HG03378 (cell line): Measurements from ENCODE around the gene OTUD3.
"Not testable (repeated sequence)": the region's sequence is repeated elsewhere in the genome, so short reads cannot be mapped to it uniquely, and the experiment has no call there.

Experiments
- ATAC-seq: cut with Tn5 transposase; IDR thresholded peaks from one replicate; pipeline ENCODE4 v1.9.1; 2021; ENCODE audit warnings: mild to moderate bottlenecking, moderate library complexity; ENCODE audit not compliant: unreplicated experiment

OTUD3 gene

DNA sequence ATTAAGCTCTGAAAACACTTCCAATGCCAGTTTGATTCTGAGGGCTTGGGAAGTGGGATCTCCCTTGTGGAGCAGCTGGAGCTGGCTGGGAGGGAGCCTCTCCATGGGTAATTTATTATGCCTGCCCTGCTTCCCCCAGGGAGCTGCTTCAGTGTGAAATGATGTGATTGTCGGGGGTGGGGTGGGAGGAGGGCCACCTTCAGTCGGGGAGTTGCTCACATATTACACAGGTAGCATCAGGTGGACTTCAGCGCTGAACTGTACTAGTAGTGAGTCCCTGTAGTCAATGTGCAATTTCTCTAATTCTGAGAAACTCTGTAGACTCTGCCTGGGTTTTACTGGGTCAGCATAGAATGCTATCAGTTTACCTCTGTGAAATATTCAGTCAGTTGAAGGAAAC is 28.5 kb downstream of the OTUD3 start:
- ATAC-seq, result no peak

DNA sequence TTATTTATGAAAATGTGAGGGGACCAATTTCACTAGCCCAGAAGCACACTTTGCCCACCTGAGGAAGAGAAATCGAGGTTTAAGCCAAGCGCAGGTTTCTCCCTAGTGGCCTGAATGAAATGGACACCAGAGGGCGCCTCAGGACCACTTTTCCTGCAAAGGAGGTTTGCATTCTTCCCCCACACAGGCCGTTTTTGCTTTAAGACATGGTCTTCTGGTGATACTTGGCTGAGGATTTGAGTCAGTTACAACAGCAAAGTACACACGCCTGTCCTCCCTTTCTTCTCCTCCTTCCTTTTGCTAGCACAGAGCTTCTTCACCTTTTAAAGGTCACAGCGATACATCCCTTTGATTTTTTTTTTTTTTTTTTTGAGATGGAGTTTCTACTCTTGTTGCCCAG is 35.9 kb downstream of the OTUD3 start:
- no peak for ATAC-seq

DNA sequence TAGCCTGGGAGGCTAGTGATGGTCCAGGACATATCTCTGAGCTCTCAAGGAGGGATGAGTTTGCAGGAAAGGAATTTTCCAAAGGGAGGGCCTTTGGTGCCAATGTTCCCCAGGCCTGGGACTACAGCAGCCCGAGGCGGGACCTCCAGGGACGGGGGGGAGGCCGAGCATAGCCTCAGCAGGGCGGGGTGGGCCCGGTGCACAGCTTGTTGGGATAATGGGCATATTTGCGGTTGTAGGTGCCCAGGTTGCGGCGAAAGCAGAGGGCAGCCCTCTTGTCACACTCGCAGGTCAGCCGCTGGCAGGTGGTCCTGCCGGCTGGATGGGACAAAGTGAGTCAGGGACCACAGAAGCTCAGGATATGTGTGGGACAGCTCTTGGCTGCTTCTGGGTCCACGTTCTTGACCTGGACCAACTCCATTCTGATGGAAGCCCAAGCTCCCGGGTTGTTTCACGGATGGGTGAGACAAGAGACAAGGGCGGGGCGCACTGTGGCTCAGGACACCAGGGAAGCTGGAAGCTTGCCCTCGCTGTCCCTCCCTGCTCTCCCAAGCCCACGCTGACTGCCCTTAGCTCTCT is 38.0 kb downstream of the OTUD3 start:
- no peak for ATAC-seq

DNA sequence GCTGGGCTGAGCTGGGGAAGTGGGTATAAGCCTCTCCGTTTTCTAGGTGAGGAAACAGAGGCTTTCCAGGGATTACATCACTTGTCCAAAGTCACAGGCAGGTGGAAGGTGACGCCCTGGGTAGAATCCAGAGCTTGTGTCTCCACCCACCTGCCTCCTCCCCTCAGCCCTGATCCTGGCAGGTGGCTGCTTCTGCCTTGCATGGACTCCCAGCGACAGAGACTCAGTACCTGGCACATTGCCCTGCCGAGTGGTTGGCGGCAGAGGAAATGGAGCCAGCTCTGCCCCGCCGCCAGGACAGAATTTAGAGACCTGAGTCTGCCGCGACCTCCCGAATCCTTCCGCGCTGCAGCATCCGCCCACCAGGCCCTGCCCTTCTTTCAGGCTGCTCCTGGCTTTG is 39.1 kb downstream of the OTUD3 start:
- no peak for ATAC-seq

DNA sequence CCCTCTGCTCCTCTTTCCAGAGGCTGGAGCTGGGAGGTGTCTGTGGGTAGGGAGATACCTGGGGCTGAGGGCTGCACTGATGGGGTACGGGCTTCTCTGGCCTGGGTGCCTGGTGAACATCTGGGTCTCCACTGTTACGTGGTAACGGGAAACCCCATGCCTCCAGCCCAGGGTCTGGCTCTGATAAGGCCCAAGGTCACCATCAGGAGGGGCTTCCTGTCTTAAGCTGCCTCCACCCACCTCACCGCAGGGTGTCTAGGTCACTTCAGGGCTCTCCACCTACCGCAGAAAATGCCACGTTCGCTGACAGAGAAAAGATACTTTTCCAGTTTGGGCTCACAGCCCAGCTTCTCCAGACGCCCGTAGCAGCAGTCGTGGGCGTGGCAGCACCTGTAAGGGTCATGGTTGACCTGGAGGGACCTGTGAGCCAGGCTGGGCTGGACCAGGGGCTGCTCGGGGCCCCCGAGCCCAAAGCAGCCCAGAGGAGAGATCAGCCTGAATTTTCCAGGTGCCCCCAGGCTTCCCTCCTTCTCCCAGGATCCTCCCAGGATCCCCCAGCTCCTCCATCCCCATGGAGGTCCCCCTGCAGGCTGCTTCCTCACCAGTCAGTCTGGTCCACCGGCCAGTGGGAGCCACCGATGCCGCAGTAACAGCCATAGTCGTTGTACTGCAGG is 40.0 kb downstream of the OTUD3 start:
- ATAC-seq, result no peak

DNA sequence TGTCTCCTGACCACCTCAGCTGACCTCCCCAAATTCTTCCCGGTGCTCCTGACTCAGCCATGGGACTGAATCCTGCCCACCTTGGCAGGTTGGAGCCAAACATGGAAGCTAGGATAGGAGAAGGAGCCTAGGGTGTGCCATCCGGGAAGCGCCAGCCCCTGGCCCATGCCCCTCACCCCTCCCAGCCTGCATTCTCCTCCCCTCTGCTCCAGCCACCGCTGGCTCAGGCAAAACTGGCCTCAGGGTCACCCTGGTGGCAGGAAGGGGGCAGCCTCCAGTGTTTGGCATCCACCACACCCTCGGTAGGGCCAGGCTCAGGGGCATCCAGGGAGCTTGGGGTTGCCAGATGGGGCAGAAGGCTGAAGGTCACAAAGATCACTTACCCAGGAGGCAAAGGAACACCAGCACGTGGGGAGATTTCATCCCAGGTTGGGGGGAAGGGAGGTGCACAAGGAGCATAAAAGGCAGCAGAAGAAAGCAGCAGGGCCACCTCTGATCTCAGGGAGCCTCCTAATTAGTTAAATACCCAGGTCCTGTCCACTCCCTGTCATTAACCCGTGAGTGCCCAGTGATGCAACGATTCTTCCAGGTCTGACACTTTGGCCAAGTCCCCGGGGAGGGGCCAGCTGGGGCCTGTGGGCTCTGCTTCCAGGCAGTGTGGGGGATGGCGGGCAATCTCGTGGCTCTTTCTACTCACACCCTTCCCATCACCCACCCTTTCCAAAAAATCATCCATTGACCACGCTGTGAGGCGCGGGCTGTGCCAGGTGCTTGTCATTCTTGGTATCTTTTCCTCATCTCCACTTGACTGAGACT is 41.1 kb downstream of the OTUD3 start, which contains the start of gene PLA2G2E:
PLA2G2E (minus strand) TSS at position 481 of the 816 bp plus-strand sequence; CDS start at position 423, 58 bp downstream.
- ATAC-seq, result no peak

DNA sequence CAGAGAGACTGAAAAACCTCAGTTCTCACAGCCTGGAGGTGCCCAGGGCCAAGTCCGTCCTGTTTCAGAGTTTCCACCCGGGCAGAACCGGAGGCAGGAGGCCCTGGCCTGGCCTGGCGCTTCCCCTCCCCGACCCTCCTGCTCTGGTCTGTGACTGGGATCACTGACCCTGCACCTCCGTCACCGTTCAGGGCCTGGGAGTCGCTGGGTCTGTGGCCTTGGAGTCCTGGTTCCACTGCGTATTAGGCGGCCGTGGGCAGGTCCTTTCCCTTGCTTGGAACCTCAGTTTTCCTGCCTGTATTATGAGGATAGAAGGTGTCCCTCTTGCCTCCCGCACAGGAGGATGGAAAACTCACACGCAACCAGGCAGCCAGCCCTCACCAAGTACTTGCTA is 41.8 kb downstream of the OTUD3 start:
- ATAC-seq, result no peak

DNA sequence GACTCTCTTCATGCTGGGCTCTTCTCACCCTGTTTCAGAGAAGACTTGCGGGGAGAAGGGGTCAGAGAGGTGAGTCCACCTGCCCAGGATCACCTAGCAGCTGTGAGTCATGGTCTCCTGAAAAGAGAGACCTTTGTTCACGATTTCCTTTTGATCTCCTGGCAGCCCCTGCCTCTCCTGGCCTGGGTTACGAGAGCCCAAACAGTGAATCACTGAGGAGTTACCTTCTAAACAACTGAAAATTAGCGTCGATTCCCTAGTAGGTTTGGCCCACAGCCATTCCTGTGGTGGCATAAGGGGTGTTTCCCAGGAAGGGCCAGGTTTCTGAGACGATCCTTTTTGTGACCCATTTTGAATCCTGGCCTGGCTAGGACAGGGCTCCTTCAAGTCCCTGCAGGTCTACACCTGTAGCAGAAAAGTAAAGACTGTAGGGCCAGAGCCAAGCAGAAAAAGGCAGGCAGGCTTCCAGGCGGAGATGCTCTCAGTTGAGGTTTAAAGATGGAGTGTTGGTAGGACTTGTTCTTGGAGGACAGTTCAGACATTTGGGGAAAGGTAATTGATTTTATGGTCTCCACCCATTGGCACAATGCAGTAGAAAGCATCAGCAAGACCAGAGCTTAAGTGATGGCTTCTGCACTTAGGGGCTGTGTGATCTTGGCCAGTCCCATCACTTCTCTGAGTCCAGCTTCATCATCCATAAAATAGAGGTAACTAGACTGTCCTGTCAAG is 43.3 kb downstream of the OTUD3 start:
- no peak for ATAC-seq

DNA sequence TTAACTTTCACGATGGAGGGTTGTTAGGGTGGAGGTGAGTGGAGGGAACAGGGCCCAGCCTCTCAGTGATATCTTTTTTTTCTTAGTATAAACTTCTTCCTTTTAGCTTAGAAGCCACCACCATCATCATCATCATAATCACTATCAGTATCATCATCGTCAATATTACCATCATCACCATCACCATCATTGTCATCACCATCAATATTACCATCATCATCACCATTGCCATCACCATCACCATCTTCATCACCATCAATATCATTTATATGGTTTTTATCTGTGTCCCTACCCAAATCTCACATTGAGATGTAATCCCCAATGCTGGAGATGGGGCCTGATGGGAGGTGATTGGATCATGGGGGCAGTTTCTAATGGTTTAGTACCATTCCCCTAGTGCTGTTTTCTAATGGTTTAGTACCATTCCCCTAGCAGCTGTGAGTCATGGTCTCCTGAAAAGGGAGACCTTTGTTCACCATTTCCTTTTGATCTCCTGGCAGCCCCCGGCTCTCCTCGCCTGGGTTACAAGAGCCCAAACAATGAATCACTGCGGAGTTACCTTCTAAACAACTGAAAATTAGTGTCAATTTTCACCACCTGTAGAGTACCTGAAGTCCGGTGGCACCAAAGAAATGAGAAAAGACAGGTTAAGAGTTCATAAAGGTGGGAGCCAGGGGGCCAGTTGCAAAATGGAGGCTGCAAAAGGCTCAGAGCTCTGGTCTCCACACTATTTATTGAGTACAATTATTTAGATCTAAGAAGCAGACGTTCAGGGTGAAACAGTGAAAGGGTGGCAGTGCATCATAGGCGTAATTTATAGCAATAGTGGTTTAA is 44.3 kb downstream of the OTUD3 start:
- ATAC-seq, result no peak

DNA sequence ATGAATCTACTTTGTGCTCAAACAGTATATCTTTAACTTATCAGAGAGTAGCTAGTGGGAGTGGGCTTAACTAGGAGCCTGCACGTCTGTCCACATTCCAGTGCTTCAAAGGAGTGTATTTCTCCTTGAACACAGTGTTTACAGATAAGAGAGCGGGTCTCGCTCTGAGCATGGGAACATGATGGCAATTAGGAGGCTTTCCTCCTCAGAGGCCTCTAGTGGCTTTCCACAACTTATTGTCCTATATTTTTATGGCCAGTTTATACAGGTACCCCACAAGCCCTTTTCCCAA is 44.9 kb downstream of the OTUD3 start:
- not testable (repeated sequence) for ATAC-seq

DNA sequence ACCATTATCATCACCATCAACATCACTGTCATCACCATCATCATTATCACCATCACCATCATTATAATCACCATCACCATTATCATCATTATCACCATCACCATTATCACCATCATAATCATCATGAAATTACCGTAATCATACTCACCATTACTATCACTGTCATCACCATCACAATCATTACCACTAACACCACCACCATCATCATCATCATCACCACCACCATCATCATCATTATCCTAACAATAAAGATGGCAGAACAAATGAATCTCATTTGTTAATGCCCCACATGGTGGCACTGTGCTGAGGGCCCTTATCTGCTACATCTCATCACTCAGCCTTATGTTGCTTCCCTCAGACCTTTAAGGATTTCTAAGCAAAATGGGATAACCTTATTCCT is 50.7 kb downstream of the OTUD3 start:
- ATAC-seq, result no peak

DNA sequence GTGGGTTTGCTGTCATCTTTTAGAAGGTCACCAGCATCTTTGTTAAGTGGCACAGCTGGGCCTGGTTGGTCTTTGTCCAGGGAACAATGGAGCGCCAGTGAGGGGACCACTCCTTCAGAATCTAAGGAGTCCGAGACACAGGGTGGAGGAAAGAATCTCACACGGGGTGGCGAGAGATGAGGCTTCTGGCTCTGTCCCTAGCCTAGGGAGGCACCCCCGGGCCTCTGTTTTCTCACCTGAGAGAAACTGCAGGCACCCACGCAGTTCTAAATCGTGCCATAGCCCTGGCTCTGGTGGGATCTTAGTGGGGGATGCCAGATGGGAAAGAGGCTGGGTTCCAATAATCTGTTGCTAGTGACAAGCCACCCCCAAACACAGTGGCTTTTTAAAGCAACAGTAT is 52.1 kb downstream of the OTUD3 start:
- no peak for ATAC-seq

DNA sequence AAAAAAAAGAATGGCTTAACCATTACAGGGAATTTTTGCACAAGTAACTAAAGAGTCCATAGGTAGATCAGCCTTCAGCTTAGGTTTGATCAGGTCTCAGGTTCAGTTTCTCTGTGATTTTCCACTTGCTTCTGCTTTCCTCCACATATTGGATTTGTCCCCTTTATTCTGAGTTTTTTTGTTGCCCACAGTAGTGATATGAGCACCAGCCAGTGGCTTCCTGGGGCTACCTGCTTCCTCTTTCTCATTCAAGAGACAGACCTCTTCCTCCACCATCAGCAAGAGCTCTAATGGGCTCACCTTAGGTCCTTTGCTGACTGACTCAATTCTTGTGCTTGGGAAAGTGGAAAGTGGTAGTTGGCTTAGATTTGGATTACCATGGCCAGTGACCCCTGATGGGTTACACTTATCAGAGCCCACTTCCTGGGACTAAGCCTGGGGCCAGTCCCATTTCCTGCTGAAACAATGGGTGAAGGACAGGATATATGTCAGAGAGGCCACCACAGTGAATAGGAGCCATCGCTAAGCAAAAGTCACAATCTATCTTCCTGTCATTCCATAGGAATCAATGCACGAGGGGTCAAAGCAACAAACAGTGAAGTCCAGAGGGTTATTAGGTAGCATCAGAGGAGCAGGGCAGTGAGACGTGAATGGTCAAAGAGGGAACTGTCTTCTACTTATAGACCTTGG is 54.0 kb downstream of the OTUD3 start:
- ATAC-seq, result no peak

DNA sequence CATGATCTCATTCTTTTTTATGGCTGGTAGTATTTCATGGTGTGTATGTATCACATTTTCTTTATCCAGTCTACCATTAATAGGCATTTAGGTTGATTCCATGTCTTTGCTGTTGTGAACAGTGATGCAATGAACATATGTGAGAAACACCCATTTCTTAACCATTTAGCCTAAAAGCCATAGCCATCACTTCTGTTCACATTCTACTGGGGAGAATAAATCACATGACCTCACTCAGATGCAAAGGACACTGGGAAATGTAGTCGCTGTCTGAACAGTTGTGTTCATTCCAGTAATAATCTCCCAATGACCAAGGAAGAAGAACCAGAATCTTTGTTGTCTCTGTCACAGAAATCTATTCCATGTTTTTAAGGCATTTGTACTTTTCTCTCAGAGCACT is 56.3 kb downstream of the OTUD3 start:
- ATAC-seq, result no peak

DNA sequence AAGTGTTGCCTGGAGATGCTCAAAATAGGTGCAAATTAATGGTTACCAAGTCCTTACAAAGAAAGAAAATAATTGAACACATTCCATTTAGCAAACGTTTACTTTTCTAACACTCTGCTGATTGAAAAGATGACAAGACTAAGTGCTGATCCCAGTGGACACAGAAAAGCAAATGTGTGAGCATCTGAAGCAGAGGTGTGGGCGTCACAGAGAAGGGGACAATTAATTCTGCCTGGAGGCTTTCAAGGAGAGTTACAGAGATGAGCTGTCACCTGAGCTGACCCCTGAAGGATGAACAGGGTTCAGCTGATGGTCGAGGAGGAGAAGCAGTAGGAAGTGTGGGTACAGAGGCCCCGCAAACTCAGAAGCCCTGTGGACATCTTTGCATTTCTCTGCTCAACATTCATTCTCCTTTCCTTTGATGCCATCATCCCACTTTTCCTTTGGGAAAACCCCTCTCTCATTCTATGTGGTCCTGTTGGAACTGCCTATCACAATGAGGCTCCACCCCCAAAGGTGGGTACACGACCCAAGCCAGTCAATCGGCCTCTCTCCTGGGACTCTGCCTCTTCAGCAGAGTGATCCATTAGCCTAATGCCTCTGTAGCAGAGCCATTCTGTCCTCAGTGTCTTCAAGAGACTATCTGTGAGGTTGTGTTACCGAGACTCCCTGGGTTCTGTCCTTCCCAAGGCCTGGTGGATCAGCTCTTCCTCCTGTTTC is 58.5 kb downstream of the OTUD3 start:
- no peak for ATAC-seq

DNA sequence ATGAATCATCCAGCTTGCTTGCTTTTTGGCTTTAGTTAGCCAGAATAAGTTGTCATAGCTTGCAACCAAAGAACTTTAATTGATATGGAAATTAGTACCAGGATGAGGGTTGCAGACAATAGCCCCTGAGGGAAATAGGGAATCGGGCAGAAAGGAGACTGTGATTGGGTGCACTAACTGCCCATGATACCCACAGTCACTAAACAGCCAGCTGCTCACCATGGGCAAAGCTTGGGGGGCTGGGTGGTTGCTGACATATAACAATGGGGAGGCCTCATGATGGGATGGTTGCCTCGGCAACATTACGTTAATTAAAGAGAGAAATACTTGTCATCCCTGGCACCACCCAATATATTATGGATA is 59.0 kb downstream of the OTUD3 start:
- ATAC-seq, result no peak

DNA sequence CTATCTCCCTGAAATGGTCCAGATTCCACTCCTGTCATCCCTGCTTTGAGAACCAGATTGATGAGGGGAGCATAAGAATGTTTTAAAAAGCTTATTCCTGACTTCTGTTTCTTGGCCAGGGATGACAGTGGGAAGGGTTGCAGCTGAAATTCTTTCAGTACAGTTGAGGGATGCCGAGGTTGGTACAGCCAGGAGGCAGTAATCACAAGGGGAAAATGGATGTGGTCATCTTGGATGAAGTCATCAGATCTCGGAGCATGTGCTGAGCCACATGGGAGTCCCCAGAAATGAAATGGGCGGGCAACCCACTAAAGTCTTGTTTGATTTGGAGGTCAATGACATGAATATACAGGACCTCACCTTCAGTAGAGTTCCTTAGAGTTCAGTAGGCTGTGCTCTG is 59.9 kb downstream of the OTUD3 start:
- no peak for ATAC-seq

DNA sequence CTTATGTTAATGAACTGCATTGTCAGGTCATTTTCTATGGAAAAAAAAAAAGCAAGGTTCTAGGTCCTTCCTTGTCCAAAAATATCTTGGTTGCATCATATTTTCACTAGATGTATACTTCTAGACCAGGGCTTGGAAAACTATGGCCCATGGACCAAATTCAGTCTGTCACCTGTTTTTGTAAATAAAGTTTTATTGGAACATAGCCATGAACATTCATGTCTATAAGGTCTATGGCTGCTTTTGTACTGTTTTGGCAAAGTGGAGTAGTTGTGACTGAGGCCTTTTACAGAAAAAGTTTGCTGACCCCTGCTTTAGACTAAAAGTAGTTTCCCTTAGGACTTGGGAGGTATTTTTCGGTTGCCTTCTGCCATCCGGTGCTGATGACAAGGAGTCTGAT is 60.5 kb downstream of the OTUD3 start:
- ATAC-seq, result no peak

DNA sequence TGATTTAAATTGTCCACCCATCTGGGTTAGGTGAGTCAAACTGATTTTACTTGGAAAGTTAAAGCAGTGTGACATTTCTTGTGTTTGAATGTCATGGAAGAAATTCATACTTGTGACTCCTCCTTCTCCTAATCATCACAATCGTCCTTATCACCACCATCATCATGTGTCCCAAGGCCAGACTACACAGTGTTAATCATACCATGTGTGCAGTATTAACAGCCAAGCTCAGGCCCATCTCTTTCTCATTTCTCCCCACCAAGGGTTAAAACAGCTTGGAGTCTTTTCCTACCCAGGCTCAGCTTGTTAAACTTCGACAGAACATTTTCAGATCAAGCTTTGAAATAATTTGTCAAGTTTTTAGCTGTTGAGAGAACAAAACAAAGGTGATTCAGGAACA is 63.7 kb downstream of the OTUD3 start:
- no peak for ATAC-seq

DNA sequence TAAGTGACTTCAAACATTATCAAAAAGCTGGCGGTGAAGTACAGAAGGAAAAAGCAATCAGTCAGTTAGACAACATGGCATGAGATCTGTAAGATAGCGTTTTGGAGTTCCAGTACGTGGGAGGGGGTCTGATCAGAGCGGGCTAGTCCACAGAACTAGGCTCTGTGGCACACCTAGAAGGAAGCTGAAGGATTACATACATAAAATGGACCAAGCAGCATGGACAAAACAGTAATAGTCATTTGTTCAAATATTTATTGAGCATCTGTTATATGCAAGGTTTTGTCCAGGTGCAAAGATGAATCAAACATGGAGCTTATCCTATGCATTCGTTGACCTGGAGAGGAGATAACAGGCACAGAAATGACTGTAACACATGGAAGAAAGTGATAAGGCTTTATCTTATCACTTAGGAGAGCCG is 64.1 kb downstream of the OTUD3 start:
- ATAC-seq, result no peak
